ENCODE data around the gene JMY.
"Not testable (repeated sequence)": the region's sequence is repeated elsewhere in the genome, so short reads cannot be mapped to it uniquely, and the experiment has no call there.

JMY gene

GRCh38 chr5:79237740-79238560, 2.0 kb downstream of the JMY start:
- DNase-seq (ENCODE audit: low read depth), result no peak

DNA sequence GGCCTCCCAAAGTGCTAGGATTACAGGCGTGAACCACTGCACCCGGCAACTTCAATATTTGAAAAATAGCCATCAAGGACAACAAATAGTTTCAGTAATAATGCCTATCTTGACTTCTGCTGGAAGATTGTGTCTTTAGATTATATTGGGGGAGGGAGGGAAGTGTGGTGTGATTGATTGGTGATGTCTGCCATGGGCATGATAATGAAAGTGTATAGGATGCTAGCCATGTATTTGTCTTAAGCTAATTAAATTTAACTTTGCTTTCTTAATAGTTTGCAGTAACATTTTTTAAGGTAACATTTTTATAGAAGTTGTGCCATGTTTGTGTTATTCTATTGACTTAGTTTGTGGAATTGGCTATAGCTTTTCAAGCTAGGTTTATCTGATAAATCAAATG, 4.6 kb downstream of the JMY start:
- no peak for DNase-seq (ENCODE audit: low read depth)

DNA sequence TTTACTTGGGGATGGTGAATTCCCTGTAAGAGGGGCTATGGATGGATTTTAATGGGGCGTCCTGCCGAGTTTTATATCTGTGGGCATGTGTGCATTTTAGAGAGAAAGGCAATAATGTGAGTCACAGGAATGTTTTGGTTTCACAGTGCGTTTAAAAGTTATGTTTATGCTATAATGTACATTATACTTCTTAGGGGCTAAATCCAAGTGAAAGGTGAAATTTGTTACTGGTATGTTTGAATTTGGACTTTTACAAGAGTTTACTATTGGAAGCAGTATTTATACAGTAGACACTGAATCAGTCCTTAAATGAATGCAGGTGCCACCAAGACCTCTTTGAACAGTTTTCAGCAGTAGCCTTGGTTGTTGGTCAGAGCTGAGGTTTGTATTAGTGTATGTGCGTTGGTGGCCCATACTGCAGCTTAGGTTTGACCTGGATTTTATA, 5.6 kb downstream of the JMY start:
- no peak for DNase-seq (ENCODE audit: low read depth)

- no peak for DNase-seq (ENCODE audit: low read depth)
Measured at GRCh38 chr5:79242242-79243039, 6.5 kb downstream of the JMY start.

GRCh38 chr5:79243224-79243623, 7.3 kb downstream of the JMY start:
- no peak for DNase-seq (ENCODE audit: low read depth)

GRCh38 chr5:79254067-79254466, 18.1 kb downstream of the JMY start:
- DNase-seq (ENCODE audit: low read depth), result not testable (repeated sequence)

DNA sequence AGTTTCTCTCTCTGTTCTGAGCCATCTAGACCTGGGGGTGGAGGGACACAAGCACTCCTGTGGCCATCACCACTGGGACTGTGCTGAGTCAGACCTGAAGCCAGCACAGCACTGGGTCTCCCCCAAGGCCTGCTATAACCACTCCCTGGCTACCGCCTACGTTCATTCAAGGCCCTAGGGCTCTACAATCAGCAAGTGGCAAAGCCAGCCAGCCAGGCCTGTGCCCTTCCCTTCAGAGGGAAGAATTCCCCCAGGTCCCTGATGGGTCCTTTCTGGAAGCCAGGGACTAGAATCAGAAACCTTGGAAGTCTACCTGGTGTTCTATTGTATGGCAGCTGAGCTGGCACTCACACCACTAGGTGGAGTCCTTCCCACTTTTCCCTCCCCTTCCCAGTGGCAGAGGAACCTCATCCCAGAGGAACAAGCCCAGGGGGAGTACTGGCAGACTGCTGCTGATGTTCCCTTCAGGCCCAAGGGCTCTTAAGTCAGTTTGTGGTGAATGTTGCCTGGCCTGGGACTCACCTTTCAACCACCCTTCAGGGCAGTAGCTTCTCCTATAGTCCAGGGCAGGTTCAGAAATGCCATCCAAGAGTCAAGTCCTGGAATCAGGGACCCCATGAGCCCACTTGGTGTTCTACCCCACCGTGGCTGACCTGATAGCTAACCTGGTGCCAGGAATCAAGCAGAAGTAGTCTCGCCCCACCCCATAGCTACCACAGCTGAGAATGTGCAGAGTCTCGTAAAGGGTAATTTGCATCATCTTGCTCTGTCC, 20.0 kb downstream of the JMY start:
- DNase-seq (ENCODE audit: low read depth), result no peak

GRCh38 chr5:79256563-79256962, 20.6 kb downstream of the JMY start:
- no peak for DNase-seq (ENCODE audit: low read depth)

DNA sequence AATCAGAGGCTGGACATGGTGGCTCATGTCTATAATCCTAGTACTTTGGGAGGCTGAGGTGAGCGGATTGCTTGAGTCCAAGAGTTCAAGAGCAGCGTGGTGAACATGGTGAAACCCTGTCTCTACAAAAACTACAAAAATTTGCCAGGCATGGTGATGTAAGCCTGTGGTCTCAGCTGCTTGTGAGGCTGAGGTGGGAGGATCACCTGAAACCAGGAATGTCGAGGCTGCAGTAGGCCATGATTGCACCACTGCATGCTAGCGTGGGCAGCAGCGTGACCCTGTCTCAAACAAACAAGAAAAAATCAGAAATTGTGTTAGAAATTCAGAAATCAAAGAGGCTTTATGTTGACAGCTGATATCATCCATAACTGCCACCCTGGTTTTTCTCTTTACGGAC, 21.4 kb downstream of the JMY start:
- DNase-seq (ENCODE audit: low read depth), result no peak

DNA sequence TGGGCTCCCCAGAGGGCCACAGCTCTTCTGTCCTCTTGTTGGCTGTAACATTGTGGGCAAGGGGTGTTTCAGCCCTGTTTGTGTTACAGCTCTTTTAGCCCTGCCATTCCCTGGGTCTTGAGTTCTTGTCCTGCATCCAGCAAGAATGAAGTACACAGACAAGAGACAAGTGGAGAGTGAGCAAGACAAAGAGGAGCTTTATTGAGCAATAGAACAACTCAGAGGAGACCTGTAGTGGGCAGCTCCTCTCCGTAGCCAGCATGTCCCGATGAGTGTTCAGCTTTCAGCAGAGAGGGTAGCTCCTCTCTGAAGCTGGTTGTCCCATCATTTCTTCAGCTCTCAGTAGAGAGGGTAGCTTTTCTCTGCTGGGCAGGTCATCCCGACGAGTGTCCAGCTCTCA, 22.9 kb downstream of the JMY start:
- DNase-seq (ENCODE audit: low read depth), result no peak

- DNase-seq (ENCODE audit: low read depth), result no peak
Measured at GRCh38 chr5:79259383-79259782, 23.5 kb downstream of the JMY start.

DNA sequence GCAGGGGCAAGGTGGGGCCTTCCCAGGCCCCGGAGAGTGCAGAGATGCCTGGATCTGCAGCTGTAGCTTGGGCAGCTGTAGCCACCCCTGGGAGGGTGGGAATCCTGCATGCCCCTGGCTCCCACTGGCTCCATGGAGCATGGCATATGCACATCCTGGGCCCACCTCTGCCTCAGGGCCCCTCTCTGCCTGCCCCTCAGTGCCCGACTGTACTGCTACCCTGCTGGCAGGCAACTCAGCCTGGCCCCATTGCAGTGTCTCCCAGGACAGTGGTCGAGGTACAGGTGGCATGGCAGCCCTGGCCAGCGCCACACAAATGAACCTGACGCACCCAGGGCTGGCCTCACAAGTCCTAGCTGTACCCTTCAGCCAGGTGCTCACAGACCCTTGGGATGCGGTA, 23.9 kb downstream of the JMY start:
- no peak for DNase-seq (ENCODE audit: low read depth)

DNA sequence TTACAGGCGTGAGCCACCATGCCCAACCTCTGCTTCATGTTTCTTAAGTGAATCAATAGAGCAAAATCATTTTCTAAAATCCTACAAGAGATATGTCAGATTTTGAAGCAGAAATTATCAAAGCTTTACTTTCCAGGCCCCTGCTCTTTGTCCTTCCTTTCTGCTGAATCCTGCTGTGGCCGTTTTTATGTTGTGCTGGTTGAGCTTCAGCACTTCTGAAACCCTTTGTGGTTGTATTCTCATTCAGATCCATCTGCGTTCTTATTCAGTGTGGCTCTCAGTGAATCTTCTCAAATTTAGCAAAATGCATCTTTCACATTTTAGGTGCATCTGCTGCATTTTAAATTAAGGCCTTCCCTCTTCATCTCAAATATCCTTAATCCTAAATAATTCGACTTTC, 26.0 kb downstream of the JMY start:
- no peak for DNase-seq (ENCODE audit: low read depth)

GRCh38 chr5:79263290-79263689, 27.4 kb downstream of the JMY start:
- DNase-seq (ENCODE audit: low read depth), result no peak

DNA sequence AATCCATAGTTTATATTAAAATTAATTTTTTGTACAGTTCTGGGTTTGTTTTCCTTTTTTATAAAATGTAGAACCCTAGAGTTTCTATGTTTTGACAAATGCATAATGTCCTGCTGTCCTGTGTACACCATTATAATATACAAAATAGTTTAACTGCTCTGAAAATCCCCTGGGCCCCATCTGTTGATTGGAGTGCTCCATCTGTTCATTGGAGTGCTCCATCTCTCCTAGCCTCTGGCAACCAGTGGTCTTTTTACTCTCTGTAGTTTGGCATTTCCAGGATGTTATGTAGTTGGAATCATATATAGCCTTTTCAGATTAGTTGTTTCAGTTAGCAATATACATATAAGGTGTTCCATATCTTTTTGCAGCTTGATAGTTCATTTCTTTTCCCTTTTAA, 31.2 kb downstream of the JMY start:
- DNase-seq (ENCODE audit: low read depth), result no peak

GRCh38 chr5:79269733-79270166, 33.8 kb downstream of the JMY start:
- no peak for DNase-seq (ENCODE audit: low read depth)

DNA sequence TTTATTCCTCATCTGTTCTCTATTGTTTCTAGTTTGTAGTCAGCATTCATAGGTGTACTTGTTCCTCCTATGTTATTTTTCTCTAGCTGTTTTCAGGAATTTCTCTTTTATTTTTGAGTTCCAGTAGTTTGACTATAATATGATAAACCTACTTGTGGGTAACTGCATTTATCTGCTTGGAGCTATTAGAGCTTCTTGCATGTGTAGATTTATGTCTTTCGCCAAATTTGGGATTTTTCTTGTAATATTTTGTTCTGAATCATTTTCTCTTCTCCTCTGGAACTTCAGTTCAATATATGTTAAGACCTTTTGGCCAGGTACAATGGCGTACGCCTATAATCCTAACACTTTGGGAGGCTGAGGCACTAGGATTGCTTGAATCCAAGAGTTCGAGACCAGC, 37.4 kb downstream of the JMY start:
- no peak for DNase-seq (ENCODE audit: low read depth)

- DNase-seq (ENCODE audit: low read depth), result no peak
Measured at GRCh38 chr5:79284846-79285245, 48.9 kb downstream of the JMY start.

DNA sequence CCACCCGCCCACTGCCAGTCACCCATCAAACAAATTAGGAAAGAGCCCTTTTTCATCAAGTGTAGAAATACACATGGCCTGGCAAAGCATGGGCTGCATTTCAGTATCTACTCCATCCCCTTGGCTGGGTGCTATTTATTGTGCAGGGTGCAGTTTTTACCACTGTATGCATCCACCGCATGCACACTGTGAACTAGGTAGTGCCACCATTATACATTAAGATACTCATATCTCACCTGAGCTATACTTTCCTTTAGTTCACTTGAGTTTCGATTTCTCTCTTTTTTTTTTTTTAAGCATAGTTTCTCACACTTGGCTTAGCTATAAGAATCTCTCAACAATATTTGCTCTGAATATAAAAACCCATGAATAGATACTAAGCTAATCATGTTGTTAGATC, 49.4 kb downstream of the JMY start:
- no peak for DNase-seq (ENCODE audit: low read depth)

GRCh38 chr5:79285833-79286232, 49.9 kb downstream of the JMY start:
- no peak for DNase-seq (ENCODE audit: low read depth)

DNA sequence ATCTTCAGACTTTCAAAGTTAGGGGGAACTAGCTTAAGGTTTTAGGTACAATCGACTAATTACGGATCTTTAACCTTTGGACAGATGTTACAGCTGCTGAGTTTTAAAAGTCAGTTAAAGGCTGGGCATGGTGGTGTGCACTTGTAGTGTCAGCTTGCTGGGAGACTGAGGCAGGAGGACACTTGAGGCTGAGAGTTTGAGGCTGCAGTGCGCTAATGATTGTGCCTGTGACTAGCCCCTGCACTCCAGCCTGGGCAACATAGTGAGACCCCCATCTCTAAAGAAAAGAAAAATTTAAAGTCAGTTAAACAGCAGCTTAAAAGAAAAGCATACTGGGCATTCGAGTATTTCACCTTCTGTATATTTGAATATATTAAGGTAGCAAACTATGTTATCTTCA, 51.4 kb downstream of the JMY start:
- no peak for DNase-seq (ENCODE audit: low read depth)

- DNase-seq (ENCODE audit: low read depth), result no peak
Measured at GRCh38 chr5:79287907-79288306, 52.0 kb downstream of the JMY start.

DNA sequence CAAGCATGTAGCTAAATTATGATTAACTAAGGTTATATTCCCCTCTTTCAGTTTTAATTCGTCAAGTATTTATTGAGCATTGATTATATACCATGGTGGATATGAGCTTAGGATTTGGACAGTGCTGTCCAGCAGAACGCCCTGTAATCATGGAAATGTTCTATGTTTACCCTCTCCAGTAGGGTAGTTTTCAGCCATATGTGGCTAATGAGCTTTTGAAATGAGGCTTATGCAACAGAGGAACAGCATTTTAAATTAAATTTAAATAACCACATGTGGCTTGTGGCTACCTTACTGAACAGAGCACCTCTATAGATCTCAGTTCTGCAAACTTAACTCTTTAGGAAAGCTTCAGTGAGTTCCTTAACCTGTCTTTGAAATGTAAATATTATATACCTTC, 59.1 kb downstream of the JMY start:
- no peak for DNase-seq (ENCODE audit: low read depth)
